ENCODE results near the gene ARHGAP22.

ARHGAP22 gene

GRCh38 chr10:48411510-48411909, 193.4 kb downstream of the ARHGAP22 start:
- DNase-seq: no peak

- DNase-seq: no peak
These were observed 194.4 kb downstream of the ARHGAP22 start for GRCh38 chr10:48410503-48410902.

- DNase-seq: no peak
These were observed 198.2 kb downstream of the ARHGAP22 start for GRCh38 chr10:48406658-48407057.

GRCh38 chr10:48406204-48406603, 198.7 kb downstream of the ARHGAP22 start:
- no peak for DNase-seq

GRCh38 chr10:48404646-48405045, 200.2 kb downstream of the ARHGAP22 start:
- DNase-seq: no peak

GRCh38 chr10:48400850-48401220, 204.0 kb downstream of the ARHGAP22 start:
- no peak for DNase-seq

- DNase-seq: no peak
These were observed 204.6 kb downstream of the ARHGAP22 start for GRCh38 chr10:48400129-48400849.

- no peak for DNase-seq
These were observed 205.3 kb downstream of the ARHGAP22 start for GRCh38 chr10:48399551-48399950.

GRCh38 chr10:48399056-48399541, 205.8 kb downstream of the ARHGAP22 start:
- no peak for DNase-seq

- DNase-seq: no peak
These were observed 206.6 kb downstream of the ARHGAP22 start for GRCh38 chr10:48398261-48398660.
